ENCODE data around the gene RPL18. TPM values are rescaled to one million over a fixed set of nuclear protein-coding genes. Genes with fewer than 3 reads are reported as not detected.
"Not testable (repeated sequence)": the region's sequence is repeated elsewhere in the genome, so short reads cannot be mapped to it uniquely, and the experiment has no call there.

Gene RPL18
- total RNA-seq, 1 donor from 2014 or later, result 2,225 TPM

DNA sequence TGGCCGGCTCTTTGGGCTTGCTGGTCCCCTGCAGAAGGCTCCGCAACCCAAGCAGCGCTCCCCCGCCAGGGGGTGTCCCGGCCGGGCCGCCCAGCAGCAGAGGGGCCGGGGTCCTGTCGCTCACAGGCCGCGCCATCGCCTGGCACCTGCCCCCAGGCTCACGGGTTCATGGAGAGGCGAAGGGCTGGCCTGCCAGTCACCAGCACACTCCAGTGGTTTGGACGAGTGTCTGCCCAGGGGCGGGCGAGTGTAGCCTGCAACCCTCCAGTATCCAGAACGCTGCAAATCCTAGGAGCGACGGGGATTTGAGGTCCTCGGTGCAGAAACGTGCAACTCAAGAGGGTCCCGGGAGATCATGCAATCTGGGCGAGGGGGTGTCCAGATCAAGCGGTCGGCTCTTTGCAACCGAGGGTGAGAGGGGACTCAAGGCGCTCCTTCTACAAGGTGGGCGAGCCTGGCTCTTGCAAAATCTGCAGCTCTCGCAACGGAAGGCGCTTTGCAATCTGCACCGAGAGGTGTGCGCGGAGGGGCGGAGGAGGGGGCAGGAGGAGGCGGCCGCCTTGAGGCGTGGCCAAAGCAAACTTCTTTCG, 18.0 kb upstream of the RPL18 start, which contains the start of gene DBP:
Gene DBP, minus strand, starts transcription at position 521 of the 590 bp plus-strand sequence. Its CDS starts 385 bp downstream, at position 136.
- H3K4me1 ChIP-seq (ENCODE audit: control insufficient read depth in 3 of 3, insufficient read depth in 3 of 3, low read length in 3 of 3), result peaks cover 35 to 46% (median 41%) of the 10 kb centered on the region in 3 donors

DNA sequence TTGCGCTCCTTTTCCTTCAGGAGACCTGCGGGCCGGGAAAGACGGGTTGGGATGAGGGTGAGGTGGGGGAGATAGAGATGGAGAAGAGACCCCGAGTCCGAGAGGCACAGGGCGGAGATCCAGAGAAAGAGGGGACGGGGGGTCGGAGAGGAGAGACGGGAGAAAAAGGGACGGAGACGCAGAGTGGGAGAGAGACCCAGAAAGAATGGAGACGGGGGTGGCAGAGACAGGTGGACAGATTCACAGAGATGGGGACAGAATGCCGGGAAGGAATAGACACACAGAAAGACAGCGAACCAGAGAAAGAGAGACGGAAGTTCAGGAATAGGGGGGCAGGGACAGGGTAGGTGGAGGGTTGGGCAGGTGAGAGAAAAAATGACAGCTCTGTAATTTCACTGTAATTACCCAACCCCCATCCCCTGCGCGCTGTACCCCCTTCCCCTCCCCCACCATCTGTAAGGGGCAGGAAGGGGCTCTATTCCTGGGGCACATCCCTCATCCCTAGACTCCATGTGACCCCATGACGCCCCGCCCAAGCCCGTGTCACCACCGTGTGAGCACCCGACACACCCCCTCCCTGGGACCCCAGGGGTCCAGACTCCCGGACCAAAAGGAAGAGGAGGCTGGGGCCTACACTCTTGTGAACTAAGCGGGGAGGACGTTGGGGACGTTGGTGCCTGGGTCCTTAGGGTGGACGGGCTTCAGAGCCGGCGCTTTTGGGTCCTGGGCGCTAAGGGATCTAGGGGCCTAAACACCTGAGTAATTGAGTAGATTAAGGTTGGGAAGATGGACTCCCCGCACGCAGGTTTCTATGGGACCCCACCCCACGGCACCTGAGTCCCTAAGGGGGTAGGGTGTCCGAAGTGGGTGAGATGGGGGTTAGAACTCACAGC, 17.2 kb upstream of the RPL18 start:
- H3K9ac ChIP-seq (ENCODE audit: low read depth in 1 of 3, low read length in 3 of 3), result peak overlapping the region; percentile 84 to 99 (median 94)
- H3K4me3 ChIP-seq (ENCODE audit: low read length in 3 of 3), result peak overlapping the region; percentile 90 to 97 (median 93)
- no peaks in the 10 kb centered on the region for H3K9me3 ChIP-seq (ENCODE audit: control insufficient read depth in 3 of 3, low read length in 3 of 3)
- no peaks in the 10 kb centered on the region for H3K27me3 ChIP-seq (ENCODE audit: control insufficient read depth in 3 of 3, insufficient read depth in 3 of 3, low read length in 3 of 3)
- peaks cover 39 to 49% (median 48%) of the 10 kb centered on the region in 3 donors for H3K4me1 ChIP-seq (ENCODE audit: control insufficient read depth in 3 of 3, insufficient read depth in 3 of 3, low read length in 3 of 3)
- peak overlapping the region; percentile 100 for H3K27ac ChIP-seq (ENCODE audit: low read depth, low read length)
- H3K36me3 ChIP-seq (ENCODE audit: control insufficient read depth in 3 of 3, insufficient read depth in 3 of 3, low read length in 3 of 3), result peaks cover 9 to 17% (median 16%) of the 10 kb centered on the region in 3 donors

More for the DNA sequence above, 18.0 kb upstream of the RPL18 start, which contains the start of gene DBP:
- no peaks in the 10 kb centered on the region for H3K9me3 ChIP-seq (ENCODE audit: control insufficient read depth in 3 of 3, low read length in 3 of 3)
- H3K27ac ChIP-seq (ENCODE audit: low read depth, low read length), result peak within 1 kb of the TSS; percentile 100
- peak within 1 kb of the TSS; percentile 90 to 97 (median 93) for H3K4me3 ChIP-seq (ENCODE audit: low read length in 3 of 3)
- no peaks in the 10 kb centered on the region for H3K27me3 ChIP-seq (ENCODE audit: control insufficient read depth in 3 of 3, insufficient read depth in 3 of 3, low read length in 3 of 3)
- peak within 1 kb of the TSS; percentile 87 to 99 (median 94) for H3K9ac ChIP-seq (ENCODE audit: low read depth in 1 of 3, low read length in 3 of 3)
- peaks cover 7 to 11% (median 9%) of the 10 kb centered on the region in 3 donors for H3K36me3 ChIP-seq (ENCODE audit: control insufficient read depth in 3 of 3, insufficient read depth in 3 of 3, low read length in 3 of 3)

DNA sequence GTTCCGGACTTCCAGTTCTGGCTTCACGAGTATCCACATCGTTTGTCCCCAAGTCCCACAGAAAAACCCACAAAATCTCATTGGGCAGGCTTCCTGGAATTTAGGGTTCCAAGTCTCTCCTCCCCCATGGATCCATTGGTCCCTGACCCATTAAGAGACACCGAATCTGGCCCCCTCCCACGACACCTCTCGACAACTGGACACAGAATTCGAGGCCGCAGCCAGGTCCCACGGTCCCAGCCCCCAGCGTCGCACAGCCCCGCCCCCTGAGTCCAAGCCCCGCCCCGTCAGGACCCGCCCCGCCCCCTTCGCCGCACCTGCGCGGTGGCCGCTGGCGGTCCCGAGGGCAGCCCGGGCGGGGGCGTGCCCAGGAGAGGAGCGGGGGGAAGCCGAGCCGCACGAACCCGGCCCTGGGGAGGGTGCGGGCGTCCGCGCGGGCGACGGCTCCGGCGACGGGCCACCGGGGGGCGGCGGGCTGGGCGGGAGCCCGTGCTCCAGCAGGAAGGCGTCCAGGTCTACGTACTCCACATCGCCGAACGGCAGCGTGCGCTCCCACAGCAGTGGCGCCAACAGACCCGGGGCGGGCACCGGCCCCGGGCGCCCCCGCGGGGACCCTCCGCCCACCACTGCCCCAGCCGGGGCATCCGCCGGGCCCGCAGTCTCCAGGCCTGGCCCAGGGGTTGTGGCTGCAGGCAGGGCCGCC, 16.4 kb upstream of the RPL18 start:
- Histone ChIP-seq H3K9me3 (ENCODE audit: control insufficient read depth in 3 of 3, low read length in 3 of 3) (no peaks in the 10 kb centered on the region), H3K27ac (ENCODE audit: low read depth, low read length) (peak overlapping the region; percentile 100), H3K9ac (ENCODE audit: low read depth in 1 of 3, low read length in 3 of 3) (peak overlapping the region; percentile 84 to 99 (median 94)), H3K27me3 (ENCODE audit: control insufficient read depth in 3 of 3, insufficient read depth in 3 of 3, low read length in 3 of 3) (no peaks in the 10 kb centered on the region), H3K4me1 (ENCODE audit: control insufficient read depth in 3 of 3, insufficient read depth in 3 of 3, low read length in 3 of 3) (peaks cover 47 to 57% (median 56%) of the 10 kb centered on the region in 3 donors), H3K36me3 (ENCODE audit: control insufficient read depth in 3 of 3, insufficient read depth in 3 of 3, low read length in 3 of 3) (peaks cover 11 to 23% (median 23%) of the 10 kb centered on the region in 3 donors), H3K4me3 (ENCODE audit: low read length in 3 of 3) (peak overlapping the region; percentile 90 to 97 (median 93))

DNA sequence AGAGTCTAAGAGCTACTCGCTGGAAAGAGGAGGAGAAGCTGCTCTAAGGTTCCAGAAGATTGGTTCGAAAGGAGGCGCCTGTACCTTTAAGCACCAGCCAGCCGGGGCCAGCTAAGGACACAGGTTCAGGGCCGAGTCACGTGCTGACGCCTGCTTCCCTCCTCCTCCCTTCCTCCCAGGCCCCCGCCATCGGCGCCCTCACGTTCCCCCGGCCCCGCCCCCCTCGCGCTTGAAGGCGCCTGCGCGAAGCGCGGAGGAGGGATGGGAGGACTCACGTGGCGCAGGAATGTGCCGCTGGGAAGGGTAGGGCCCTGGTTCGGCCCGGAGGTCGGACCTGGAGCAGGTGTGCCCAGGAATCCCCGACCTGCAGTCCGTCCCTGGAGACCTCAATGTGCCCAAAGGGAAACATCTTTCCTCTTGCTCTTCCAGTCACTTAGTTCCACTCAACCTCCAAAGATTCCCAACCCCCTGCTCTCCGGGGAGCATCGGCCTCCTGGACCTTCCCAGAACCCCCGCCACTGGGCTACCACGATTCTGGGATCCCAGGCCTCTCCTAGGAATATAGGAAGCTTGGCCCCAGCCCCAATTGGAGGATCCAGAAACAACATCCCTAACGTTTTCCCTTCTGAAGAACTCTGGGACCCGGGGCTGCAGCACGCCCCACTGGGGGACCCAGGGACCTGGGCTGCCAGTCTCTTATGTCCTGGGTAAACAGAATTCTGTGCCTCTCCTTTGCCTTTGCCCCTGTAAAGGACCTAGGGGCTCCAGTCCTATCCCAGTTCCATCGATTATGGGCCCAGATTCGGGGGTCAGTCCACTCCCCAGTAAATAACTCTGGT, 15.7 kb upstream of the RPL18 start:
- no peaks in the 10 kb centered on the region for H3K9me3 ChIP-seq (ENCODE audit: control insufficient read depth in 3 of 3, low read length in 3 of 3)
- peaks cover 54 to 64% (median 63%) of the 10 kb centered on the region in 3 donors for H3K4me1 ChIP-seq (ENCODE audit: control insufficient read depth in 3 of 3, insufficient read depth in 3 of 3, low read length in 3 of 3)
- H3K9ac ChIP-seq (ENCODE audit: low read depth in 1 of 3, low read length in 3 of 3), result peak overlapping the region; percentile 71 to 92 (median 82)

DNA sequence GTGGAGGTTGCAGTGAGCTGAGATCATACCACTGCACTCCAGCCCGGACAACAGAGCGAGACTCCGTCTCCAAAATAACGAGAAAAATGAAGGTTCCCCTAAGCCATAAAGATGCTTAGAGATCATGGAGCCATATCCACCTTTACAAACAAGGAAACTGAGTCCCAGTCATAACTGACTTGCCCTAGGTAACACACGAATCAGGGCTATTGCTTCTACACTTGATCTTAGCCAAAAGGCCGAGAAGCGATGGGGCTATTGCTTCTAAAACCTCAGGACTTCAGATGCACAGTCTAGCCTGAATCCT, 15.0 kb upstream of the RPL18 start:
- peak overlapping the region; percentile 55 to 85 (median 65) for H3K4me3 ChIP-seq (ENCODE audit: low read length in 3 of 3)
- peak overlapping the region; percentile 100 for H3K27ac ChIP-seq (ENCODE audit: low read depth, low read length)
- H3K36me3 ChIP-seq (ENCODE audit: control insufficient read depth in 3 of 3, insufficient read depth in 3 of 3, low read length in 3 of 3), result peaks cover 14 to 29% (median 25%) of the 10 kb centered on the region in 3 donors
- H3K4me1 ChIP-seq (ENCODE audit: control insufficient read depth in 3 of 3, insufficient read depth in 3 of 3, low read length in 3 of 3), result peaks cover 56 to 65% (median 62%) of the 10 kb centered on the region in 3 donors
- H3K9me3 ChIP-seq (ENCODE audit: control insufficient read depth in 3 of 3, low read length in 3 of 3), result no peaks in the 10 kb centered on the region
- peak overlapping the region; percentile 42 to 82 (median 82) for H3K9ac ChIP-seq (ENCODE audit: low read depth in 1 of 3, low read length in 3 of 3)
- H3K27me3 ChIP-seq (ENCODE audit: control insufficient read depth in 3 of 3, insufficient read depth in 3 of 3, low read length in 3 of 3), result no peaks in the 10 kb centered on the region

More for the DNA sequence above, 15.7 kb upstream of the RPL18 start:
- peaks cover 11 to 25% (median 25%) of the 10 kb centered on the region in 3 donors for H3K36me3 ChIP-seq (ENCODE audit: control insufficient read depth in 3 of 3, insufficient read depth in 3 of 3, low read length in 3 of 3)
- no peaks in the 10 kb centered on the region for H3K27me3 ChIP-seq (ENCODE audit: control insufficient read depth in 3 of 3, insufficient read depth in 3 of 3, low read length in 3 of 3)
- H3K27ac ChIP-seq (ENCODE audit: low read depth, low read length), result peak overlapping the region; percentile 100
- H3K4me3 ChIP-seq (ENCODE audit: low read length in 3 of 3), result peak overlapping the region; percentile 55 to 85 (median 80)

DNA sequence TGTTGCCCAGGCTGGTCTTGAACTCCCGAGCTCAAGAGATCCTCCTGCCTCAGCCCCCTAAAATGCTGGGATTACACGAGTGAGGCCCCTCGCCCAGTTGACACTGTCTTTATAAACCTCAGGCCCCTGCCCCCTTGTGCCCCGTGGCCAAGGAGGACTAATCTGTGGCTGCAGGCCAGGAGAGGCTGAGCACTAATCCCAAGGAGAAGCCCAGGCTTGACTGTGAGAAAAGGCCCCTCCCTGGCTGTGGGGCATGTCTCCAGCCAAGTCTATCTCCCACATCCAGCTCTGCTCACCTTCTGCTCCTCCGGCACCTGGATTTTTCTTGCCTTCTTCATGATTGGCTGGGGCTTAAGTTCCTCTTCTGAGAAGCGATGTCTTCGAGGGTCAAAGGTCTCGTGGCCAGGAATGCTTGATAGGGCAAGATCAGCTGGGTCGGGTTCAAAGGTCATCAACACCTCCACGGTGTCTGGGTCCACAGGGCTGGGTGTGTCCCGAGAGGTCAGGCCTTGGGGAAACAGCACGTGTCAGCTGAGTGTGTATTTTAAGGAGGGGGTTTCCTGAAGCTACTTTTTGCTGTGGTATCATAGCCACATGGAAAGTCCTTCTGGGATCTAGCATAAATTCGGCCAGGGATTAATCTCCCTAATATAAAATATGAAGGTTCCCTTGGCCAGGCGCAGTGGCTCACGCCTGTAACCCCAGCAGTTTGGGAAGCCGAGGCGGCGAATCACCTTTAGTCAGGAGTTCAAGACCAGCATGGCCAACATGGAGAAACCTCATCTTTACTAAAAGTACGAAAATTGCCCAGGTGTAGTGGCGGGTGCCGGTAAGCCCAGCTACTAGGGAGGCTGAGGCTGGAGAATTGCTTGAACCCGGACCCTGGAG, 14.4 kb upstream of the RPL18 start:
- peaks cover 52 to 59% (median 56%) of the 10 kb centered on the region in 3 donors for H3K4me1 ChIP-seq (ENCODE audit: control insufficient read depth in 3 of 3, insufficient read depth in 3 of 3, low read length in 3 of 3)
- H3K27ac ChIP-seq (ENCODE audit: low read depth, low read length), result peak overlapping the region; percentile 100
- no peaks in the 10 kb centered on the region for H3K9me3 ChIP-seq (ENCODE audit: control insufficient read depth in 3 of 3, low read length in 3 of 3)
- peak overlapping the region; percentile 55 to 85 (median 65) for H3K4me3 ChIP-seq (ENCODE audit: low read length in 3 of 3)
- peaks cover 14 to 29% (median 25%) of the 10 kb centered on the region in 3 donors for H3K36me3 ChIP-seq (ENCODE audit: control insufficient read depth in 3 of 3, insufficient read depth in 3 of 3, low read length in 3 of 3)
- H3K9ac ChIP-seq (ENCODE audit: low read depth in 1 of 3, low read length in 3 of 3), result peak overlapping the region; percentile 42 to 82 (median 82)
- no peaks in the 10 kb centered on the region for H3K27me3 ChIP-seq (ENCODE audit: control insufficient read depth in 3 of 3, insufficient read depth in 3 of 3, low read length in 3 of 3)

DNA sequence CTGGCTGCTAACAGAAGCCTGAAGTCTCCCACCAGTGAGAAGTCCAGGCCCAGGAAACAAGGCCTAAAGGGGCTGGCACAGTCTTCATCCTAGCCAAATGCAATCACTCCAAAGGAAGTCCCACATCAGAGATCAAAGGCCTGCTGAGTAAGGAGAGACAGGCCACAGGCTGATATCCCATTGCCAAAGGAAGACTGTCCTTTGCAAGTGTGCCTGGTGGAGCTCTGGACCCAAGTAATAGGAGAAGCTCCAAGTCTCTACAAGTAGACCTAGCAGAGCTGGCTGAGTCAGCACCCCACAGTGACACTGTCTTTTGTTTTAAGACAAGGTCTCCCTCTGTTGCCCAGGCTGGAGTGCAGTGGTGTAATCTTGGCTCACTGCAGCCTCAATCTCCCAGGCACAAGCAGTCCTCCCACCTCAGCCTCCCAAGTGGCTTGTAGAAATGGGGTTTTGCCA, 13.7 kb upstream of the RPL18 start:
- H3K4me3 ChIP-seq (ENCODE audit: low read length in 3 of 3), result peak overlapping the region in 2 of 3 donors; percentile 15 to 65
- H3K36me3 ChIP-seq (ENCODE audit: control insufficient read depth in 3 of 3, insufficient read depth in 3 of 3, low read length in 3 of 3), result peaks cover 14 to 29% (median 25%) of the 10 kb centered on the region in 3 donors
- H3K9me3 ChIP-seq (ENCODE audit: control insufficient read depth in 3 of 3, low read length in 3 of 3), result no peaks in the 10 kb centered on the region
- peak overlapping the region; percentile 100 for H3K27ac ChIP-seq (ENCODE audit: low read depth, low read length)
- peak overlapping the region in 2 of 3 donors; percentile 63 to 82 for H3K9ac ChIP-seq (ENCODE audit: low read depth in 1 of 3, low read length in 3 of 3)
- H3K4me1 ChIP-seq (ENCODE audit: control insufficient read depth in 3 of 3, insufficient read depth in 3 of 3, low read length in 3 of 3), result peaks cover 50 to 55% (median 54%) of the 10 kb centered on the region in 3 donors
- H3K27me3 ChIP-seq (ENCODE audit: control insufficient read depth in 3 of 3, insufficient read depth in 3 of 3, low read length in 3 of 3), result no peaks in the 10 kb centered on the region

DNA sequence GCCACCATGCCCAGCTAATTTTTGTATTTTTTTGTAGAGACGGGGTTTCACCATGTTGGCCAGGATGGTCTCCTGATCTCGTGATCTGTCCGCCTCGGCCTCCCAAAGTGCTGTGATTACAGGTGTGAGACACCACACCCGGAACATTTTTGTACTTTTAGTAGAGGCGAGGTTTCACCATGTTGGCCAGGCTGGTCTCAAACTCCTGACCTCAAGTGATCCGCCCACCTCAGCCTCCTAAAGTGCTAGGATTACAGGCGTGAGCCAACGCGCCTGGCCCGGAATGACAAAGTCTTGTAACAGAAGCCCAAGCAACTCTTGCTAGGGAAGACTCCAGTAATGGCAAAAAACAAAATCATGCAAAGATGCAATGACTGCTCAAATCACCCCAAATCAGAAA, 13.3 kb upstream of the RPL18 start:
- peaks cover 50 to 55% (median 54%) of the 10 kb centered on the region in 3 donors for H3K4me1 ChIP-seq (ENCODE audit: control insufficient read depth in 3 of 3, insufficient read depth in 3 of 3, low read length in 3 of 3)
- H3K9me3 ChIP-seq (ENCODE audit: control insufficient read depth in 3 of 3, low read length in 3 of 3); H3K27ac ChIP-seq (ENCODE audit: low read depth, low read length): not testable (repeated sequence)

More for the DNA sequence above, 13.3 kb upstream of the RPL18 start:
- peak overlapping the region in 2 of 3 donors; percentile 63 to 82 for H3K9ac ChIP-seq (ENCODE audit: low read depth in 1 of 3, low read length in 3 of 3)
- not testable (repeated sequence) for H3K27me3 ChIP-seq (ENCODE audit: control insufficient read depth in 3 of 3, insufficient read depth in 3 of 3, low read length in 3 of 3)
- peaks cover 14 to 29% (median 25%) of the 10 kb centered on the region in 3 donors for H3K36me3 ChIP-seq (ENCODE audit: control insufficient read depth in 3 of 3, insufficient read depth in 3 of 3, low read length in 3 of 3)
- peak overlapping the region in 1 of 3 donors; percentile 65 for H3K4me3 ChIP-seq (ENCODE audit: low read length in 3 of 3)

All from skeletal muscle tissue (tissue), 4 donors.